ENCODE measurements around the gene SH3BGRL3.
"Not testable (repeated sequence)": the region's sequence is repeated elsewhere in the genome, so short reads cannot be mapped to it uniquely, and the experiment has no call there.

The SH3BGRL3 gene

DNA sequence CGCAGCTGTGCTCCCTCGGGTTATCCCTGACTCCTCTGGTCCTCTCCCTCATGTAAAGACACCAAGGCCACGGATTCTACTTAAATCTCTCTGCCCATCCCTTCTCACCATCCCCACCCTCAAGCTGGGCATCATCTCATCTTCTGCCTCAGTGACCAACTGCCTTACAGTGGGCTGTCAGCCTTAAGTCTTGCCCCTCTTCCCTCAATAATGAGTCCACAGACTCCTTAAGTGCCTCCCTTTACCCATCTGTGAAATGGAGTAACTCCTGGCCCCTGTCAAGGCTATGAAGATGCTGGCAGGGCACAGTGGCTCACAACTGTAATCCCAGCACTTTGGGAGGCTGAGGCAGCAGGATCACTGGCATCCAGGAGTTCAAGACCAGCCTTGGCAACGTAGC, 12.1 kb downstream of the SH3BGRL3 start:
- no peak for FAIRE-seq

DNA sequence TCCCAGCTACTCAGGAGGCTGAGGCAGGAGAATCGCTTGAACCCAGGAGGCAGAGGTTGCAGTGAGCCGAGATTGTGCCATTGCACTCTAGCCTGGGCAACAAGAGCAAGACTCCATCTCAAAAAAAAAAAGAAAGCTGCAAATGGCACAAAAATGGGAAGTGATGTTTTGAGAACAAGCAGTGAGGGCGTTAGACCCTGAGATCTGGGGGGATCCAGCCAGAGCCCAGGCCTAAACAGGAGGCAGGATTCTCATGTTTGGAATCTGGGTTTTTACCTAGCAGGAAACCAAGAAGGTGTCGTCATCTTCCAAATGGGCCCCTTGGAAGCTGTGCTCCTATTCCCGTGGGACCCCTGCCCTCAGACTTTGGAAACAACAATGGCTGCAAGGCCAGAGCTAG, 12.8 kb downstream of the SH3BGRL3 start:
- FAIRE-seq, result not testable (repeated sequence)

GRCh38 chr1:26293911-26294463, 14.1 kb downstream of the SH3BGRL3 start:
- no peak for FAIRE-seq

GRCh38 chr1:26295194-26296138, 15.6 kb downstream of the SH3BGRL3 start:
- FAIRE-seq, result no peak

DNA sequence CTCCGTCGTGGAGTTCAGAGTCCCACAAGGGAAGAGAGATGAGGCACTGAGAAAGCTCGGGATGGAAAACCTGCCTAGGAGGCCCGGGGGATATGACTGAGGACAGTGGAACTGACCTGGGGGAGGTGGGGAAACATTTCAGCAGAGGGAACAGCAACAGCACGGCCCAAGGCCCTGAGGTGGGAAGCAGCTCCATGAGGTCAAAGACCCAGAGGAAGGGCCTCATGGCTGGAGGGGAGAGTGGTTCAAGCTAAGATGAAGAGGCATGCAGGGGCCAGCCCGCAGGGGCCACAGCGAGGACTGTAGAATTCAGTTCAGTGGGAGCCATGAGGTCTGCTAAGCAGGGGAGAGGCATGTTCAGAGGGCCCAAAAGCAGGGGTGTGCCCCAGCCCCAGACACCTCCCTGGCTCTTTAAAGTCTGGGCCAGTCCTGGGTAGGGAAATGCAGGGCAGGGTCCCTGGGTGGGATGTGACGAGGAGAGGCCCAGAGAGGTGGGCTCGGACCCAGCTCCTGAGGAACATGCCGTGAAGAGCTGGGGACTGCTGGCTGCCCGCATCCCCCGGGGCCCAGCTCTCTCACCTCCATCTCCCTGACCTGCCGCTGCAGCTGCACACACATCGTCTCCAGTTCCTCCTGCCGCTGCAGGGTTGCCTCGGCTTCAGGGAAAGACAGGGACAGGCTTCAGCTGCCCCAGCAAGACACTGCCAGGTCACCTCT, 16.6 kb downstream of the SH3BGRL3 start:
- no peak for FAIRE-seq

- no peak for FAIRE-seq
Measured at GRCh38 chr1:26297057-26297790, 17.3 kb downstream of the SH3BGRL3 start.

- FAIRE-seq, result no peak
Measured at GRCh38 chr1:26297791-26298124, 17.9 kb downstream of the SH3BGRL3 start.

- no peak for FAIRE-seq
Measured at GRCh38 chr1:26300578-26301275, 20.8 kb downstream of the SH3BGRL3 start.

DNA sequence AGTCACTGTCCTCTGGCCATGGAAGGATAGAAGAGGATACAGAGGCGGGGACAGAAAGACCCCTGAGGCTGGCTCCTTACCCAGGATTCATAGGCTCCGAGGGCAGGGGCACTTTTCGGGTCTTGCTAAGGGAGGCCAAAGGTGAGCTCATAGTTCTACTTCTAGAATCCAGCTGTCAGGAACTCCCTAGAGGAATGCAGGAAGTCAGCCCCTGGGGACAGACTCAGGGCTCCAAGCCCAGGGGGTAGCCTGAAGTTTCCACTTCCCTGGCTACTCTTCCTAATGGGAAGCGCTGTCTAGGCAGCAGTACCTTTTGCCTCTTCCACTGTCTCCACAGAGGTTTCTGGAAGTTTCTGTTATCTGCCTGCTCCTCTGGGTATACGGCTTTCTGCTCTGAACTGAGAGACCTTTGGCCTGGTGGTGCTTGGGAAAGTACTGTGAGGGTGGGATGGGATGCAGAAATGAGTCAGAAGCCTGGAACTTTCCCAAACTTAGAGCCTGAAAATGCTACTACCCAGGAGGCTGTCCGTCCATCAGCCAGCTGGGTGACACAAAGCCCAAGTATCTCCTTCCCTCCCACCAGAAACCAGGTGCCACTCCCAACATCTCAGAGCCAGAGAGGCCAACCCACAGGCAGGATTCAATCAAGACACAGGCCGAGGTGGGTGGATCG, 23.0 kb downstream of the SH3BGRL3 start:
- FAIRE-seq, result no peak

DNA sequence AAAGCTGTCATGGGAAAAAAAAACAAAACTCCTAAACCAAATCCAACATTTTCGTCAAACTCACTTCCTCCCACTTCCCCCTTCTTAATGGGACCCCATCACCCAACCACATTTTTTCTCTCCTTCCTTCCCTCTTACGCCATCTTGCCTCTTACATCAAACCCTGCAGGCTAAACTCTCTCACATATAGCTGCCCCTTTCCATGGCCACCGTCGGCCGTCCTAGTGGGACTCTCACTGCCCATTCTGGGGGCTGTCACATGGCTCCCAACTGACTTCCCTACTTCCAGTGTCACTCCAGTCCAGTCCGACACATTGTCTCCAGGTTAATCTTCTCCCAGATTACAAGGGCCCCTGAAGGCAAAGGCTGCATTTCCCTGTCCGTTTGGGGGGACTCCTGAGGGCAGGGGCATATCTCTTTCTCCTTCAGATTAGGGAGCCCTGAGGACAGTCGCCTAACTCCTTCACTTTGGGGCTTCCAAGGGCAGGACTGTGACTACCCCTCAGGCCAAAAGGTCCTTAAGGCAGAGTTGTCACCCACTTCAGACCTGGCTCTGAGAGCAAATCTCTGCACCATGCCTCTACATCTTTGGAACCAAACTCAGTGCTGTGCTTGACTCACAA, 25.9 kb downstream of the SH3BGRL3 start:
- no peak for FAIRE-seq

DNA sequence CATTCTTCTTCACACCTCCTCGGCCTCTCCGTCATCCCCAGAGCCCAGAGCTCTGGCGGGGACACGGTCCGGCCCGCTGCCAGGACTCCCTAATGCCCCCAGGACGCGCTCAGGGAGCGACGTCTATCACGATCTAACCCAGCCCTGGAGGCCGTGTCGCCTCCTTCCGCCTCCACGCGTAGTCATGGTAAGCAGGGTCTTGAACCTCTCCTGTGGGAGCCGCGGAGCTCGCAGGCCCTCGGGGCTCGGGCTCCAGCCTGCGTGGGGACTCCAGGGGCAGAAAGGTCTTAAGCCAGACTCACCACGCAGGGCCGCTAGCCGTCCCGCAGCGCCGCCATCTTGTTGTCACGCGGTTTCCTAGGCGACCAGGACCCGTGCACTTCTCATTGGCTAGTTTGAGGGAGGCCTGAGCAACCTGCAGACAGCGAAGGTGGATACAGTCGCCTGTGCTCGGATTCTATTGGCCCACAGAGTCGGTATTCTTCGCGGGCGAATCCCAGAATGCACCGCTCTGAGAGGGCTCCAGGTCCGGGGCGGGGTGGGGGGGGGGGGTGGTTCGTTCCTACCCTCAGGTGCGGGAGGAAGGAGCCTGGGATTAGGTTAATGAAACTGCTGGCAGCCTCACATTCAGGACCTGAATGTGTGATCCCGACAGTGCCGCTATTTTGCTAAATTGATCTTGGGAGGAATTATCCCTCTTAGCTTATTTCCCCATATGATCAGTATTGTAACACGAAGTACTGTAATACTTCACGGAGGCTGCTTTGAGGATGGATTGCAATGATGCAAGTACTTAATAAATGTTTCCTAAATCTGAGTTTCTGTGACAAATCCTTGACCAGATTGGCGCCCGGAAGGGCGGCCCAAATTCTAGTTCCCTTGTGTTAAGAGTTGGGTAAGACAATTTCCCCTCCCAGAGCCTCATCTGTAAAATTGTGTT, 26.7 kb downstream of the SH3BGRL3 start, which contains the start of gene UBXN11:
Gene UBXN11, minus strand, starts transcription at position 347 of the 940 bp plus-strand sequence. CDS start 3,753 bp downstream, outside the sequence.
- FAIRE-seq, result peak; percentile 11

DNA sequence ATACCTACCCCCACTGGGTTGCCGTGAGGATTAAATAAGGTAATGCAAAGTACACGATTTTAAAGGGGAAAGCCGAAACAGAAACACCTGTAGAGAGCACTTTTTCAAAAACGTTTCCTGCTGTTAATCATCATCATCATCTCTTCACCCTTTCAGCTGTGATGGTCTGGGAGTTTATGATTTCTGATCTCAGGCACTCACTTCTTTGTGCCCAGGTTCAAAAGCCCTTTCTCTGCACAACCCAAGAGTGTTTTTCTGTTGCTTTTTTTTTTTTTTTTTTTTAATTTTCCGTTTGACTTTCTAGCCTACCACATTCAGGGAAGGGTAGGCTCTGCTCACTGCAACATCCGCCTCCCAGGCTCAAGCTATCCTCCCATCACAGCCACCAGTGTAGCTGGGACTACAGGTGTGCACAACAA, 27.5 kb downstream of the SH3BGRL3 start:
- no peak for FAIRE-seq

DNA sequence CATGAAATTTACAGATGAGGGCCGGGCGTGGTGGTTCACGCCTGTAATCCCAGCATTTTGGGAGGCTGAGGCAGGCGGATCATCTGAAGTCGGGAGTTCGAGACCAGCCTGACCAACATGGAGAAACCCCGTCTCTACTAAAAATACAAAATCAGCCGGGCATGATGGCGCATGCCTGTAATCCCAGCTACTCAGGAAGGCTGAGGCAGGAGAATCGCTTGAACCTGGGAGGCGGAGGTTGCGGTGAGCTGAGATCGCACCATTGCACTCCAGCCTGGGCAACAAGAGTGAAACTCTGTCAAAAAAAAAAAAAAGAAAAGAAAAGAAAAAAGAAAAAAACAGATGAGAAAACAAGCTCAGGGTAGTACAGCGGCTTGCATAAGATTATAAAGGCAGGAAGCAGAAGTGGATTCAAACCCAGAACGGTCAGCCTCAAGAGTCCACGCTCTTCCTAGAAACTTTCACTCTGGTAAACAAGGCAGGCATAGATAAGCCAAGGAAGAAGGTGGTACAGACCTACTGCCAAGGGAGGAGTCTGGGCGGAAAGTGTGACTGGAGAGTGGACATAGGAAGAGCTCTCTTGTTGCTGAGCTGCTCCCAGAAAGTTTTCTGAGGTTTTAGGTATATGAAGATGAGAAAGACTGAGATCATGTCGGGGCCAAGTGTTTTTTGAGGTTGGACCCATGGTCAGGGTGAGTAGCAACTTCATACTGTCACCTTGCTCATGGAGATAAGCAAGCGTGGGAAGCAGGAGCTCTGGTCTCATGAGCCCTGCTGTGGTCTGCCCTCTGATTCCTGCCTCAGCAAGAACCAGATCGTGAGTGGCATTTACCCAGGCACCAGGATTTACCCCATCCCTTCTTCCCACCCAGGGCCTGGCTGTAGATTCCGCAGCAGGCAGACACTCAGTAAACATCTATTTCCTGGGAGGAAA, 28.3 kb downstream of the SH3BGRL3 start:
- FAIRE-seq, result not testable (repeated sequence)

- FAIRE-seq, result no peak
Measured at GRCh38 chr1:26314501-26314900, 34.6 kb downstream of the SH3BGRL3 start.

- FAIRE-seq, result no peak
Measured at GRCh38 chr1:26315874-26316850, 36.3 kb downstream of the SH3BGRL3 start.

DNA sequence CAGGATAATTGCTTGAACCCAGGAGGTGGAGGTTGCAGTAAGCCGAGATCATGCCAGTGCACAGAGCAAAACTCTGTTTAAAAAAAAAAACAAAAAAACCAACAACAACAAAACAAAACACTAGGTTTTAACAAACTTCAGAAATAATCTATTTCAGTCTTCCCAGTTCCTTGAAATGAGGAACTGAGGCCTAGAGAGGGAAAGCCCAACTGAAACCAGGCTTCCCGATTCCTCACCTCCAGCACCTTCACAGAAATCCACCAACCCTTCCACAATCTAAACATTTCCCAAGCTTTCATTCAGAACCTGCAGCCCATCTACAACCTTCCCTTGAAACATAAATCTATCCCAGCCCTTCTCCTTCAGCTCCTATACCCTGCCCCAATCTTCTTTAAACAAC, 37.3 kb downstream of the SH3BGRL3 start:
- FAIRE-seq, result no peak

GRCh38 chr1:26317612-26318337, 37.9 kb downstream of the SH3BGRL3 start, which contains the start of gene CD52:
CD52 (plus strand) TSS chr1:26317958; CDS start chr1:26318018, 60 bp downstream.
- FAIRE-seq, result no peak
